Left cardiac atrium (tissue), 4 donors: ENCODE measurements around the gene LYL1. TPM values are rescaled to one million over a fixed set of nuclear protein-coding genes. Genes with fewer than 3 reads are reported as not detected.

Experiments
- ATAC-seq, 2 donors: fragments of 200-7000 bp; cut with Tn5 transposase; one replicate each; pipeline ENCODE4 v1.9.1; 2020; ENCODE audit warnings: mild to moderate bottlenecking in 2 of 2, moderate library complexity in 2 of 2
- DNase-seq: peaks from one replicate; pipeline ENCODE4 v3.0.0-alpha.2; 2020
- intact Hi-C, 2 donors: fragments of 100-400 bp; cut with DNase I; formaldehyde crosslinking; loops; one replicate each; pipeline versions ENCODE4 v1.14.1 to v1.15.1; 2022 to 2023
- total RNA-seq, 2 donors: library from RNA; stranded (reverse); fragmentation: NEBNext Ultra II Directional; extraction: Animal tissue kit (Norgen Biotek cat#: 25700); gene quantifications; one replicate each; pipeline ENCODE4 v1.2.1, GENCODE V29; 2021
- donor health status: DM: no; HTN: yes; CAD: no.
- donor health status: DM: no; HTN: yes; CAD: no; lungs with severe emphysema.
- donor health status: DM: yes; HTN: yes; CAD: no.
- donor health status: Dilated cardiomyopathy.

The LYL1 gene
- total RNA-seq, 2 donors from 2014 or later: 7.5 to 9.0 TPM

GRCh38 chr19:13087295-13087694 lies 15.4 kb downstream of the LYL1 start:
- no peak for DNase-seq
- no peak for ATAC-seq
- intact Hi-C loops: no loop called here

DNA sequence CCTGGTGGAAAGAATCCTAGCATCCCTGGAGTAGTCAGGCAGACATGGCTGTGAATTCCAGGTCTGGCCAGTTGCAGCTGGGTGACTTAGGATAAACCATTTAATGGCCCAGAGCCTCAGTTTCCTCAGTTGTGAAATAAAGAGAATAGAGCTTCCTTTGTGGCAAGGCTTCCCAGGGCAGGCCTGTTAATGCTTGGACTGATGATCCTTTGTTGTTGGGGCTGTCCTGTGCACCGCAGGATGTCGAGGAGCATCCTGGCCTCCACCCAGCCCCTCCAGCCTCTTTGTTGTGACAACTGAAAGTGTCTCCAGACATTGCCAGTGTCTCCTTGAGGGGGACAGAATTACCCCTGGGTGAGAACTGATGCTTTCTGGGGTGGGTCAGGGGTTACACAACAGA lies 16.3 kb downstream of the LYL1 start:
- no peak for ATAC-seq
- no peak for DNase-seq
- intact Hi-C loops: no loop called here

GRCh38 chr19:13085666-13086065 lies 17.0 kb downstream of the LYL1 start:
- DNase-seq (no peak), ATAC-seq (peak in 1 of 2 donors; percentile 11)
- intact Hi-C loops: no loop called here

GRCh38 chr19:13083627-13084026 lies 19.0 kb downstream of the LYL1 start:
- ATAC-seq: no peak
- intact Hi-C loops: no loop called here
- no peak for DNase-seq

DNA sequence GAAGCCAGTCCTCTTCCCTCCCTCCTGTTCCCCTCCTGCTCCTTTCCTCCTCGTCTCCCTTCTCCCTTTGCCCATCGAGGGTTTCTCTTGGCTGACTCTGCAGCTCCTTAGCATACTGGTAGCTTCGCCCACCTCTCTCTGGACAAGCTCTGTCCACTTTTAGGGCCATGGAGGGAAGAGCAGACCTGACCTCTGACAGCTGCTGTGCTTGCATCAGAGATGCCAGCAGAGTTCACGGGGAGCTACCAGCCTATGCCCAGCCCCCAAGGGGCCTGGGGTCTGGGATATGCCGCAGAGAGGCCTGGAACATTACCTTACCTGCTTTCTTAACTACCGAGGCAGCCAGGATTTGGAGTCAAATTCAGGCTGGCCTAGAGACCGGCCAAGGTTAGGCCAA lies 19.7 kb downstream of the LYL1 start:
- ATAC-seq (no peak), DNase-seq (no peak)
- intact Hi-C loops: no loop called here

DNA sequence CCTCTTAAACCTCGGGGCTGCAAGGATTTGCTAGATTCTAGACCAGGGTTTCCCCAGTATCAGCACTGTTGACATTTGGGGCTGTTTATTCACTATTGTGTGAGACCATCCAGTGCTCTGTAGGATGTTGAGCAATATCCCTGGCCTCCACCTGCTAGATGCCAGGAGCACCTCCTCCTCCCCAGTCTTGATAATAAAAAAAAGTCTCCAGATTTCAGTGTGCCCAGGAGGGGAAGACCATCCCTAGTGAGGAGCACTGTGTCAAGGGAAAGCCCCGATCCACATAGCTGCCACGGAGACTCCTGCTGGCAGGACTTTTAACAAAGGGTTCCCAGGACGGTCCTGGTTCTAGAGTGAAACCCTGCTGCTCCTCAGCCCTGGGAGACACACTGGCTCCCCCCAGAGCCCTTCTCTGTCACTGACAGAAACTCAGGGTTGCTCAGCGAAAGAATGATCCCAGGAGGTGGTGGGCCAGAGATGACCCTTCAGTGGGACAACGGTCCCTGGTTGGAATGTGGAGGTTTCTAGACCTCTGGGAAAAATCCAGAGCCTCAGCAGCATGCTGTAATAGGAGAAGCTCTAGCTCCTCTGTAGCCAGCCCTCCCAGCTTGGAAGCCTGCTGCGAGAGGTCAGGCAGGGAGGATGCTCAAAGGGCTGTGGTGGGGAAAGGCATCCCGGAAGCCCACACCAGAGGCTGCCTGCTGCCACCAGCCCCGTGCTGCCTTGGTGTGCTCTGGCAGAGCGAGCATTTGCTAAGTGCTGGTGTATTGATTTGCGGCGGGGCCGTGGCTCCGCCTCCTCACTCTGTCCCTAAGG lies 20.3 kb downstream of the LYL1 start:
- ATAC-seq (peak; percentile 39 to 47), DNase-seq (no peak)
- intact Hi-C loops: no loop called here

DNA sequence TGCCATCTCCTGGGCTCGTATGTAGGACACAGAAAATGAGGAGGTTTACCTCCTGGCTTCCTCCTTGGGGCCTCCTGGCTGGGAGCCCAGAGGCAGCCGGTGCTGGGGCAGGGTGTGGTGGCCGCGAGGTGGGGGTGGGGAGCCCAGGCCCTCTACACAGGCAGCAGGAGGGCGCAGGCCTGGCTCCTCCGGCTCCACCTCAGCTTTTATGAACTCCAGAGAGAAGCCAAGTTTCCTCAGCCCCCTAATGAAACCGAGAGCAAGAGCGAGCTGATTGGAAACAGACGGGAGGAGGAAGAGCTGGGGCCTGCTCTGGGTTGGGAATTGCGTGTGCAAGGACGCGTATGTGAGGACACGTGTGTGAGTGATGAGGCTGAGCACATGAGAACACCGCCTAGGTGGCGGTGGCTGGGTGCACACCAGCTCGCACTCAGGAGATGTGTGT lies 23.1 kb downstream of the LYL1 start:
- DNase-seq (peak; percentile 68), ATAC-seq (peak; percentile 17 to 62)
- intact Hi-C loops: loop anchor here in 1 of 2 donors (5.0 kb wide), 1 partner anchor 92 kb away; no protein-coding TSS in a partner anchor

GRCh38 chr19:13078897-13079541 lies 23.6 kb downstream of the LYL1 start:
- DNase-seq: peak; percentile 64
- ATAC-seq: peak; percentile 9 to 35
- intact Hi-C loops: loop anchor here in 1 of 2 donors (5.0 kb wide), 1 partner anchor 92 kb away; no protein-coding TSS in a partner anchor

GRCh38 chr19:13078381-13078780 lies 24.3 kb downstream of the LYL1 start:
- DNase-seq (no peak), ATAC-seq (no peak)
- intact Hi-C loops: loop anchor here in 1 of 2 donors (5.0 kb wide), 1 partner anchor 91 kb away; no protein-coding TSS in a partner anchor

- DNase-seq (no peak), ATAC-seq (peak in 1 of 2 donors; percentile 7)
- intact Hi-C loops: loop anchor here in 1 of 2 donors (5.0 kb wide), 1 partner anchor 90 kb away; no protein-coding TSS in a partner anchor
Observed at GRCh38 chr19:13077240-13077639, 25.4 kb downstream of the LYL1 start.

DNA sequence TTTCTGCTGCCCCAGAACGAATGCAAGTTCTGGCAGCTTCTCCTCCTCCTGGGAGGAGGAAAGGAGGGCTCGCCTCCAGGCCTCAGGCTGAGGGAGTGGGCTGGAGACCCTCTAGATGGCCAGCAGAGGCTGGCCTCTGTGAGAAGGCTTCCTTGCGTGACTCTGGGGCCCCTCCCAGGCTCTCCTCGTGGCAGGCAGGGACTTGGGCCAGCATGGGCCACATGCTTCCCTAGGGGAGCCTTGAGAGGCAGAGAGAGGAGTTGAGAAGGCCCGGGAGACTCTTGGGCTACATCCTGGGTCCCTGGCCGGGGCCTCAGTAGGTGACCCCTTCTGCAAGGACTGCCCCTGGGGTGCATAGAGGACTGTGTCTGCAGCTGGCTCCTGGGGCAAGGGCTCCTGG lies 25.9 kb downstream of the LYL1 start:
- no peak for DNase-seq
- ATAC-seq: peak; percentile 2 to 29
- intact Hi-C loops: loop anchor here in 1 of 2 donors (5.0 kb wide), 1 partner anchor 89 kb away; no protein-coding TSS in a partner anchor

DNA sequence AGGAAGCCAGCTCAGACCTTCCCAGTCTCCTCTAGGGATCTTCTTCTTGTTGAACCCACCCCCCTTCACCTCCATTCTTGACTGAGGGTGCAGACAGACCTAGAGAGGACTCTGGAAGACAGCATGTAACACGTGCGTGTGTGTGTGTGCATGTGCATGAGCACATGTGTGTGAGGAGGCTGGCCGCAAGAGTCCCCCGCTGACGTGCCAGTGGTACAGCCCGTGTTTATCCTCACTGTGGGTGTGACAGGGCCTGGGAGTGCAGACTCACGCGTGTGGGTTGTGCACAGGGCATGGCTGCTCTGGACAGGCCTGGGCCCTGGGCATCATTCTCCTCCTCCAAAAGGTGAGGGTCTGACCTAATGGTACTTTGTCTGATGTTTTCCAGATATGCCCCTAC lies 26.3 kb downstream of the LYL1 start:
- no peak for DNase-seq
- intact Hi-C loops: loop anchor here in 1 of 2 donors (5.0 kb wide), 1 partner anchor 89 kb away; no protein-coding TSS in a partner anchor
- ATAC-seq: peak in 1 of 2 donors; percentile 8

- ATAC-seq: peak in 1 of 2 donors; percentile 6
- intact Hi-C loops: no loop called here
- no peak for DNase-seq
Observed at GRCh38 chr19:13074378-13074777, 28.3 kb downstream of the LYL1 start.

- DNase-seq (no peak), ATAC-seq (no peak)
- intact Hi-C loops: no loop called here
Observed at GRCh38 chr19:13073263-13073662, 29.4 kb downstream of the LYL1 start.

DNA sequence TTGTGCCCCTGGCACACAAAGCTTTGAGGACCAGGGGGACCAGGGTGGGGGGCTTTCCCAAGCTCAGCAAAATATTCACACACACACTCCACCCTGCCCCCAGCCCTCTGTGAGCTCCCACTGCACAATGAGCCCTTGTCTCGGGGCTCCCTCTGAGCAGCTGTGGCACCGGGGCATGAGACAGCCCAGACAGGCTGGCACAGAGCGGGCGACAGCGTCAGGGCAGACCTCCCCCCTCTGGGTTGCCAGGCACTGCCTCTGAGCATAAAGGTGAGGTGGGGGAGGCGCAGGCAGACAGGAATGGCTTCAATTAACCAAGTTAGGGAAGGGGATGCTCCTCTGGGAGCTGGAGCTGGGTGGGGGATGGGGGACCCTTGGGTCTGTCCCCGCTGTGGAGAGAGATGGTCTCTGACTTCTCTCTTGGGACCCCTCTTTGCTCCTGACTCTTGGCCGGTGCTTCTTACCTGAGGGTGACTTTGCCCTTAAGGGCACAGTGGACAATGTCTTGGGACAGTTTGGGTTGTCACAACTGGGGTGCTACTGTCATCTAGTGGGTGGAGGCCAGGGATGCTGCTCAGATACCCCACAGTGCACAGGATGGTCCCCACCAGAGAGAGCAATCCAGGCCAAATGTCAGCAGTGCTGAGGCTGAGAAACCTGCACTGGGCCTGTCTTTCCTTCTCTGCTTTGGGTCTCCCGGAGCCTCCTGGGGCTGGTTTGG lies 30.3 kb downstream of the LYL1 start:
- no peak for ATAC-seq

GRCh38 chr19:13071444-13072187 lies 31.0 kb downstream of the LYL1 start:
- intact Hi-C loops: no loop called here
- ATAC-seq (no peak), DNase-seq (no peak)

More for the DNA sequence above, 30.3 kb downstream of the LYL1 start:
- DNase-seq: no peak
- intact Hi-C loops: no loop called here

DNA sequence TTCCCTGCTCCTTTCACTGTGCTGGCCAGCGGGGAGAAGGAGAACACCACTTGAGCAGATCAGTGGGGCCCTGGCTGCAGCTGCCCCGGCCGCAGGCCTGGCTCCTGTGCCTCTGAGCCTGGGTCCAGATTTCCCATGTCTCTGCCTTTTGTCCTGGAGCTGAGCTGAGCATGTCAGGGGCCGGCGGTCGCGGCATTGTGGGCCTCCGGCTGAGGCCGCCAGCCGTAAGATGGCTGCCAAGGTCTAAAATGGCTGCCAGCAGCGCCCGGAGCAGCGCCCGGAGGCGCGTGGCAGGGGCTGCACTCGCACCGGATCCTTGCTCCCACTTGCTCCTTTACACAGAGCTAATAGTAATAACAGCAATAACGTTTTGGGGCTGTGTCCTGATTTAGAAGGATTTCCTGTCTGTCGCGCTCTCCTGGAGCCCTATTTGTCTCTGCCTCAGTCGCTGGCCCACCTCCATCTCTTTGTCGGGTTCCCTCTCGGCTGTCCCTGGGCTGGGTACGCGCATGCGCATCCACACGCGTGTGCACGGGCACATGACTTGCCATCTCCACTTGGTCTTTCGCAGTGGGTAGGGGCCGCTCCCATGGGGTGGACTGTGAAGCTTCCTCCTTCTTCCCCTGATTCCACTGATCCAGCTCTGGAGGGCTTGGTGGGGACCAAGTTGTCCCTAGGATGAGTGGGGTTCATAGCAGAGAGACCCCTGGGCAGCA lies 32.1 kb downstream of the LYL1 start:
- ATAC-seq: peak; percentile 5 to 25
- intact Hi-C loops: no loop called here
- DNase-seq: peak; percentile 45
